HG02798 (cell line): ENCODE measurements around the gene TASOR2.

Source experiments
- ATAC-seq: cut with Tn5 transposase; IDR thresholded peaks from one replicate; pipeline ENCODE4 v1.9.1; 2021; ENCODE audit warnings: mild to moderate bottlenecking; ENCODE audit not compliant: unreplicated experiment, poor library complexity

The TASOR2 gene, protein sequence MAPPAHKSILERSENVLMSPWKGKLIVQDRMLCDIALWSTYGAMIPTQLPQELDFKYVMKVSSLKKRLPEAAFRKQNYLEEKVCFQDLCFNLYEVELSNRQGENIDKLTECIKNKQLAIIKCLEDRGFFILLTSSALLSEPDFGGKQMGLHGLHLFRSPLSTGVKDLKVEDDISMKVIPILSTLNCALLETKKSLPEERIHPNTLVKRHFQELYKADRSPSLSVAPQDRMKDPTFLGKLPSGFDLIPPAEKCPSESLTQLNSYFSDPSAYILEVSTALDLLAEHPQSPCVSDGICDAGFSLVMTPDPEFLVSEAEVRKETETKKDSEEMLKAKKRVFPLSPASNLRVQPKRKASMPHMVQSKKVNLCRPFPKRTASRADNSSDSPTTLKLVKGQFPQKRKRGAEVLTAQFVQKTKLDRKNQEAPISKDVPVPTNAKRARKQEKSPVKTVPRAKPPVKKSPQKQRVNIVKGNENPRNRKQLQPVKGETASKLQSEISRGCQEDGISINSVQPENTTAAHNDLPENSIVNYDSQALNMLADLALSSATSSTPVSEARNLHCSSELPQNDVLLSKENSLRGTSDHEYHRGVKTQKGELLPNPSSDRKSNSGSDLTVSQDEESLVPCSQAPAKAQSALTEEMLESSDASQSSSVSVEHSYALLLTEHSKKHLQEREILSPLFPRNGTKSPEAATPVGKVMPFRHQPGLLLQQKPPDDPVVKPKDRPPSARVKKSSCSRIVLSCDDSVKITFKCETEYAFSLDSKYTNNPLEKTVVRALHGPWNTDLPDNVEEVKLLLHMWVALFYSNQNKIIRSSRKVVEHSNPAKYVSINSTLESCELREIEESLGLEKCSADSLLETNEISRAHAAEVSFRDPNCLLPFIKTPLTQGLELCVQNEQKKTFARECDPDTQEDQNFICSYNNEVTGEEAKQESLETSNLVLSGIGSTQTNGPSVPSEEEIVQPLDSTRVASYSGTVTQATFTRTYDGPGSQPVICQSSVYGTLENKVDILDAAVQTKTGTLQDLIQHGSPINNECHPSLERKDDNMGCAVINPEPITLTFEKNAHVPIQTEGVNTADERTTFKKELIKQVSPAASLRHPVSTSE (N-terminal part only)

DNA sequence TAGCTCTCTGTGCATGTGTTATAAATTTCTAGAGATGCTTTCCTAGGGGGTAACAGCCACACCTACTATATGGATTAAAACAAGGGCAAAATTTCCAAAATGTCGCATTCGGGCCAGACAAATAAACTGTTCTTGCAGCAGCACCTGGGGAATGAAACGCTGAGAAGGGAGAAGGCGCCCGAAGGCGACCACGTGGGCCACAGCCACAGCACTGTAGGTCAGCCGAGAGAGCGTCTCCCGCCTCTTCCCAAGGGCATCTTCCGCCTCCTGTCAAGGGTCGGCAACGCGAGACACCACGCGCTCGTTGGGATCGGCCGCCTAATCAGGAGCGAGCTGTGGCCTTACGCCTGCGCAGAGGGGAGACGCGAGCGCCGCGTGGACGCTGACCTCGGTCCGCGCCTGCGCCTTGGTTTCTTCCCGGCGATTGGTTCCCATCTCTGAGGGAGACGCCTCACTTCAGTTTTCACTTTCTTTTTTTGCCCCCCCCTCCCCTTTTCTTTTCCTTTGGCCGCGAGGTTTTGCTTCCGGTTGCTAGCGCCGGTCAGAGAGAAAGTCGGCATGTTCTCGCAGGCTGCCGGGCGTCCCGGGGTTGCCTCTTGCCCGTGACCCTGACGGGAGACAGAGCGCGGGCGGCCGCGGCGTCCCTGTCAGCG, at the start of gene TASOR2:
Gene TASOR2, plus strand, starts transcription at position 521 of the 653 bp plus-strand sequence. CDS start 35,805 bp downstream, outside the sequence.
- ATAC-seq = peak; percentile 87

DNA sequence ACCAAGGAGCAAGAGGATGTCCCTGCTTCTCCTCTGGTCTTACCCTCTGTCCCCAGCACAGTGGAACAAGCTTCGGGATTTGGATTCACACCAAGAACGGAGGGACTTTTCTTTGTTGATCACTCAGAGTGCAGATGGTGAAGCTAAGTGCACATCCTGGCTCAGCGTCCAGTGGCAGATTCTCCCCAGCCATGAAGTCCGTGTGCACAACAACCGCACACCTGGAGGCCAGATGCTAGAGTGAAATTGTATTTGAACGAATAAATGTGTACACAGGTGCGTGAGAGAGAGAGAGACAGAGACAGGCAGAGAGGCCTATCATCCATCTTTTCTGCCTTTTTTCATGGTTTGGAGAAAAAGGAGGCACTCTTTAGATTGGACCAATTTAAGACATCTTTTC, 49.7 kb upstream of the TASOR2 start:
- ATAC-seq = no peak

DNA sequence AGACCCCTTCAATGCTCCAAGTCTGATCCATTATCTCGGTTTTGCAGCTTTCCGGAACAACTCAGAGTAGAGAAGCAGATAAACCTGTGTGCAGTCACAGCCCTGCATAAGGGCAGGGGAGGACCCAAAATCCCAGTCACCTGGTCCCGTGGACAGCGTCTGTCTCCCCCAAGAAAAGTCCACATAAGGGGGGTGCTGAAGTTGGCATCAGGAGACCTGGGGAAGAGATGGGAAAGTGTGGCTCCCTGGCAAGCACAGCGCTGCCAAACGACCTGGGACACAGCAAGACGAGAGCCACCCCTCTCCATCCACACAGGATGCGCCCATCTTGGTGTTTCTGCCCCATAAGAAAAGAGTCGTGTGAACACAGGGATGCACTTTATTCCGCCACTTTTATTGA, 46.1 kb upstream of the TASOR2 start:
- no peak for ATAC-seq

DNA sequence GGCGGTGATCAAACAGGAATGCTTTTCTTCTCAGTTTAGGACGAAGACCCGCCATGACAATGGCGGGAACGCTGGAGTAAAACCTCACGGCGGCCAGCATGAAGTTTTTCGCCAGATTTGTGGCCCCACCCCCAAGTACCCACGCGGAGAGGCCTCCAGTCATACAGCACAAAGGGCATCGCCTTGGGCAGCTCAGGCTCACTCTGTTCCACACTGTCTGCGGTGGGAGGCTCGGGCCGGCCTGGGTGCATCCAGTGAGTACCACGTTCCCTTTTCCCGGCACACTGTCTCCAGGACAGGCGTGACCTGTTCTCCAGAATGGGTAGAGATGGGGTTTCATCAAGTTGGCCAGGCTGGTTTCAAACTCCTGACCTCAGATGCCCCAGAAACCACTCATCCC, 45.6 kb upstream of the TASOR2 start:
- no peak for ATAC-seq

DNA sequence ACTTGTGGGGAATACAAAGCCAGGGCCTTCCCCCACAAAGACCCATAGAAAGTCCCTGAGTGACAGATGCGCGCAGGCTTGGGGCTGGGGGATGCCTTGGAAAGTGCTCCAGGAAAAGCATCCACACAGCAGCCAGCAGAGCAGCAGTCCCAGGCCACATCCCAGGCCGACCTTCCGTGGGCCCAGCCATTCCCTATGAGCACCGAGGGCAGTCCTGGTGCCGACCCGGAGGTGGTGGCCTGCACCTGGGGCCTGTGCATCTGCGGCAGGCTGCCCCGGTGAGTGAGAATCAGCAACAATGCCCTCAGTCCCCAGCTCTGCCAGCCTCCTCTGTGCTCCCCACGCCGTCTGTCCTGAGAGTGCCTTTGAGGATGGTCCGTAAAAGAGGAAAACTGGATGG, 44.6 kb upstream of the TASOR2 start:
- ATAC-seq = no peak

DNA sequence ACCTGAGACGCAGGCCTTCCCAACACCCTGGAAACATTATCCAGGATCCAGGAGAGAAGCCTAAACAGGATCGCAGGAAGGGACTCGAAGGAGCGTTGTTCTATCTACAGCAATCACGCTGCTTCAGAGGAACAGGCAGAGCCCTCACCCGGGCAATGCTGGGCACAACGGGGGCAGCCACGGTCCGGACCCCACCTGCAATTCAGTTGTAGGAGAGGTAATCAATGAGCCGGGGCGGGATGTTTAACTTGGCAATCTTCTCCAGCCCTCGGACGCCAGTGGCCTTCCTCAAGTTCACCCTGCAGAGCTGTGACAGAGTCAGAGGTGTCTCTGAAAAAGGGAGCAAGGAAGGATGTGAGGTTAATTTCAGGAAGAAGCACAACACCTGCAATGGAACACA, 44.1 kb upstream of the TASOR2 start:
- ATAC-seq = no peak

DNA sequence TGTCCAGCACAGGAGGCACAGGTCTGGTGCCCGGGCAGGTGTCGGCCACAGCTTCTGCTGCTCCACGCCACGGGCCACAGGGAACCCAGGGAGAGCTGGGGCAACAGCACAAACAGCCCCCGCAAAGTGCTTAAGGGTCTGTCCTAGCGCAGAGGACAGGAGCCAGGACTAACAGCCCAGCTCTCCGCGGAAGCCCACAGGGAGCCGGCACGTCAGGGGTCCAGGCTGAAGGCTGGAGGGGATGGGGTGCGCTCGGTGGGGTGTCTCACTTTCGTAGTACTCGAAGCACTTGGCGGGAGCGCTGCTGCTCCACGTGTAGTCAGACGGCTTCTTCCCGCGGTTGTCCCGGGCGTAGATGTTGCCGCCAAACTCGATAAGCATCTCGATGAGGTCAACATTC, 43.1 kb upstream of the TASOR2 start:
- ATAC-seq = no peak

DNA sequence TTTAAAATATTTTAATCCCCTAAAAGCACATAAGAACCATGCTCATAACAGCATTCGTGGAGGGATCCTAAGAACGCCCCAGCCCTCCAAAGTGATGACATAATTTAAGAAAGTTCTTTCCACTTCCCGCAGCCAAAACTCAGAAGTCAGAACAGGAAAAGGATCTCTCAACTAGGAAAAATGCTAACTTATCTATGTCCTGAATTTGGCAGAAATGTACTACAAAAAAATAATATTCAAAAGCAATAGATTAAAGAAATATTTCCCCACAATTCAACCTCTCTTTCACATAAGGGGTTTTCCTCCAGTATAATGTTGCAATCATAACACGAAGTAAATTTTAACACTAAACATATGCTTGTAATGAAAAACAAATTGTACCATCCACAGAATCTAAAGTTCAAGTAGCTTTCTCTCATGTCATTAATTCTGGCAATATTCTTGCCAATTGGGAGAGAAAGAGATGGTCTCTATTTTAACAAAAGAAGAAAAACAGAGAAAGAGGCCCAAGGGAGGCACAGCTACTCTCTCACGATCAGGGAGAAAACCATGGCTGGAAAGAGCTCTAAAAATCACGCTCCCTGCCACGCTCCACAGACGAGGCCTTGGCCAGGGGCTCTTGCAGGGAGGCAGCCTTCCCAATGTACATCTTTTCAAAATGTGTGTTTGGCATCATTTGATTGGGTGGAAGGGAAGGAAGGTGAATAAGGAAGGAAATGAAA, 41.1 kb upstream of the TASOR2 start:
- ATAC-seq = no peak

DNA sequence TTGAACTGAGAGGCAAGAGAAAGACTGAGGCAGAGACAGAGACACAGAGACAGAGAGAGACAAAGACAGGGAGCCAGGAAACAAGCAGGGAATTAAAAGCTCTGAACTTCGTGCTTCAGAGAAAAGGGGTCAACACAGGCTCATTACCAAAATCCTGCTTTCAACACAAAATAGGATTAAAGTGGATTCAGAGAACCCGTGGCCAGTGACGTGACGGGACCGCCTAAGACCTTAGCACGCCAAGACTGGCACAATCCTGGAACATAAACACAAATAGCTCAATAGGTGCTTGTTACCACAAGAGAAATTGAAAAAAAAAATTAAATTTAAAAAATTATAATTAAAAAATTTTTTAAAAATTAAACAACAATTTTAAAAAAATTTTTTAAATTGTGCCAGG, 39.7 kb upstream of the TASOR2 start:
- no peak for ATAC-seq

DNA sequence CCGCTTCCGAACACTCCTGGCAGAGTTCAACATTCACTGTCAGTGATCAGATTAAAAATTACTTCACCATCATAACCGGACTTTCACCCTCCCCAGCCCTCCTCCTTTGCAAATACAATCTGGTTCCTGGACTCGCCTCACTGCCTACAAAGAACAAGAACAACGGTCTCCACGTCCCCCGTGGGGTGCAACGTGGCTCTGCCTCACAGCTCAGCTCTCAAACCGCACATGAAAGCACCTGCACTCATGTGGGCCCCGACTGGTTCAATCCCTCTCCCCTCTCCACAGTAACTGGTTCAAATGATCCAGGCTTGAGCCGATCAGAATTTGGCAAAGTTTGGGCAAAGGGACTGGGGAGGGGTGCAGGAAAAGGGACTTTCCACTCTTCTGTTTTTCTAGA, 39.3 kb upstream of the TASOR2 start:
- ATAC-seq = no peak

DNA sequence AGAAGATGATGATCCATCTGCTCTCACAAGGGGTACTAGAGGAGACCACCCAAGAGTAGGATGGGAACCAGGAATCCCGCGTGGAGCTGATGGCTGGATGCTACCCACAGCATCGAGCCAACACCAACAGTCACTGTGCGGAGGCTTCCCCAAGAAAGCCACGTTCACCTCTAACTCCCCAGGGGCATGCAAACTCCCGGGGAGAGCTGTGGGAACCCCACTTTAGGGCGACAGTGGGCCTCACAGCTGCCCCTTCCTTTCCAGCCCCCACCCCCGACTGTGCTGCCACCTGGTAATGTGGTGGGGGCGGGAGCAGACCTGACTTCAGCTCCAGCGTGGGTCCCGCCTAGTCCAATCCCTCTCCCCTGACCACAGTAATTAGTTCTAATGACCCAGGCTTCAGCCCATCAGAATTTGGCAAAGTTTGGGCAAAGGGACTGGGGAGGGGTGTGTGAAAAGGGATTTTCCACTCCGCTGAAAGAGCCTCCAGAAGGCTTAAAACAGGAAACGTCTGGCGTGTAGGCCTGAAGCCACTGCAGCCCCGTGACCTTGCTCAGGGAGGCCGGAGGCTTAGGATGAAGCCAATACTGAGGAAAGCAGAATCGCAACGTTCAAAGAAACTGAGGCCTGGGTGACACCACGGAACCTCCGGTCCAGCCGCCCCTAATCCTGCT, 38.6 kb upstream of the TASOR2 start:
- ATAC-seq = no peak

DNA sequence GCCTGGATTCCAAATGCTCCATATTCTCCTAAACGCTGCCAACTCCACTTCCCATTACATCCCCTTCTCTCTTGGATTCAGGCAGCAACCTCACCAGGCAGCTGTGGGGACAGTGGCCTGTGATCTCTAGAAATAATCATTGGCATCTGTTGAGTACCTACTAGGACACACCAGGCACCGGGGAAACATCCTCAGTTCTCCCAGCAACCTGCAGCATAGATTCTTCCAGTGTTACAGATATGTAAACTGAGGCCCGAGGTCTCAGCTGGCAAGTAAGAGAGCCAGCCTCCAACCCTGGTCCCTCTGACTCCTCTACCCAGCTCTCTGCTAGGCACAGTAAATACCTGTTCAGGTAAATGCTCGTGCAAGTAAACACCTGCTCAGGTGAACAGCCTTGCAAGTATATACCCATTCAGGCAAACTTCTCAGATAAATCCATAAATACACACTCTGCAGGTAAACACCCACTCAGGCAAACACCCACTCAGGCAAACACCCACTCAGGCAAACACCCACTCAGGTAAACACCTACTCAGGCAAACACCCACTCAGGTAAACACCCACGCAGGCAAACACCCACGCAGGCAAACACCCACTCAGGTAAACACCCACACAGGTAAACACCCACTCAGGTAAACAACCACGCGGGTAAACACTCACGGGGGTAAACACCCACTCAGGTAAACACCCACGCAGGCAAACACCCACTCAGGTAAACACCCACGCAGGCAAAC, 37.0 kb upstream of the TASOR2 start:
- no peak for ATAC-seq

DNA sequence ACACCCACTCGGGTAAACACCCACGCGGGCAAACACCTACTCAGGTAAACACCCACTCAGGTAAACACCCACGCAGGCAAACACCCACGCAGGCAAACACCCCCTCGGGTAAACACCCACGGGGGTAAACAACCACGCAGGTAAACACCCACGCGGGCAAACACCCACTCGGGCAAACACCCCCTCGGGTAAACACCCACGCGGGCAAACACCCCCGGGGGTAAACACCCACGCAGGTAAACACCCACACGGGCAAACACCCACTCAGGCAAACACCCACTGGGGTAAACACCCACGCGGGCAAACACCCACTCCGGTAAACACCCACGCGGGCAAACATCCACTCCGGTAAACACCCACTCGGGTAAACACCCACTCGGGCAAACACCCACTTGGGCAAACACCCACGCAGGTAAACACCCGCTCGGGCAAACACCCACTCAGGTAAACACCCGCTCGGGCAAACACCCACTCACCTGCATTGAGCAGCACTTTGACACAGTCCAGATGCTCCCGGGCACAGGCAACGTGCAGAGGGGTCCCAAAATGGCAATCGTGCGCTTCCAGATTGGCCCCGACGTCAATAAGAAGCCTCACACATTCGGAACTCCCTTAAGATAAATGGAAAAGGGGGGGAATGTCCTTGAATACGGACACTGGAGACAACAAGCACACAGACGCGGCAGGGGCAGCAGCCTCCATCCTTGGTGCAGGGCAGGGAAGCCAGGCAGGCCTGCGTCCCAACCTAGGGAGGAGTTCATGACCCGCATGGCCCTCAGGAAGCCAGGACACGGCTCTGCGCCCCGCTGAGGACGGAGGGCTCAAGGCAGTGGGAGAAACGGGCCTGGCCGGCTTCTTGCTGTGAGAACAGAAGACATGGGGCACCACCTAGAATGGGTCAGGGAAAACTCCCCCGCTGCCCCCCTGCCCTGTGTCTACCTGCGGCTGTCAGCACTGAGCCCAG, 35.9 kb upstream of the TASOR2 start:
- ATAC-seq = no peak

DNA sequence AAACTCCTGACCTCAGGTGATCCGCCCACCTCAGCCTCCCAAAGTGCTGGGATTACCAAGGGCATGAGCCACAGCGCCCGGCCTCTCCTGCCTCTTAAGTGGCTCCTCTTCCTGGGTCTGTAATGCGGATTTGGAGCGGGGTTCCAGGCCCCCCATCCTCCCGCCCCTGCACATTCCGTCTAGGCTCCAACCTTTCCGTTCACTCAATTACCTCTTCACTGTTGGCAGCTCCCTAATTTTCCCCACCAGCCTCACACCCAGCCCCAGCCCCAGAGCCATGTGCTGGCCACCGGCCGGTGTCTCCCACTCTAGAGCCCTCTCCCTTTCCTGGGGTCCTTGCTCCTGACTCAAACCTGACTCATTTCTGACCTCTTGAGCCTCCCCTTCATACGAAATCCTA, 34.9 kb upstream of the TASOR2 start:
- no peak for ATAC-seq

DNA sequence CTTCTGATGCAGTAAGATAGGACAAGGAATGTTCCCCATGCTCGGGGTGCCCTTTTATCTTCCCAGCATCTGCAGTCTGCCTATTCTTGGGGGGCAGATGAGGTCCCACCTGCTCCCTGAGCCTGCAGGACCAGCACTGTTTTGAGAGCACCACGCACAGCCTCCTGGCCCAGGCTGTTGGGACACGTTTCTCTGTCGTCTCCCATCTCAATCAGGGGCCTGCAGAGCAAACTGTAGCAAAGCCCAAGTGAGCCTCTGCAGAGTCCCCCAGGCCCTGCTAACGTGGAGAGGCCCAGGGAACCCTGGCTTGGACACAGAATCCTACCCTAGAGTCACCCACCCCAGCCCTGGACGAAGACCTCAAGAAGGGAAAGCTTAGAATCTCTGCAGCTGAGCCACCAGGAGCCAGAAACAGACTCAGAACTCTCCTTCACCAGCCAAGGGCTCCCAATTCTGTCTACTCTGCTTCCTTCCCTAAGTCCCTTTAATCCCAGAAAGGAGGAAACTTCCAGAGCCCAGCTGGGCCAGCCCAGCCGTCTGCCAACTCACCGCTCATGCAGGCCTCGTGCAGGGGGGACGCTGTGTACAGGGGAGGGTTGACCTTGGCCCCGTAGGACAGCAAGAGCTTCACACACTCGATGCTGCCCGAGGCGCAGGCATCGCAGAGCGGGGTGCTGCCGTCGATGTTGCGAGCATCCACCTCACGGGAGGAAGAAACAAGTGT, 33.8 kb upstream of the TASOR2 start:
- no peak for ATAC-seq

DNA sequence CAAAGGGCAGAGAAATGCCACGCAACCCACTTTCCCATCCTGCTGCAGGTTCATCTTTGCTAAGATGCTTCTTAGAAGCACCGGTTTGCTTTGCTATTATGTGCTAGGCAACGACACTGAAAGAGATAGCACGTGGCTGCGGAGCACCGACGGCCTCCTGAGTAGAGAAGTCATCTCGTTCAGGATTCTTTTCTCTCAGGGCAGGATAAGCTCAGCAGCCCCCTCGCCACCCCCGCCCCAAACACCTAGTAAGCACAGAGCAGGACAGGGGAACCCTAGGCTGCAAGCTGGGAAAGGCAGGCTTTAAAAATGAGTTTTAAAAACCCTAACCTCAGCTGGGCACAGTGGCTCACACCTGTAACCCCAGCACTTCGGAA, 33.3 kb upstream of the TASOR2 start:
- ATAC-seq = no peak

DNA sequence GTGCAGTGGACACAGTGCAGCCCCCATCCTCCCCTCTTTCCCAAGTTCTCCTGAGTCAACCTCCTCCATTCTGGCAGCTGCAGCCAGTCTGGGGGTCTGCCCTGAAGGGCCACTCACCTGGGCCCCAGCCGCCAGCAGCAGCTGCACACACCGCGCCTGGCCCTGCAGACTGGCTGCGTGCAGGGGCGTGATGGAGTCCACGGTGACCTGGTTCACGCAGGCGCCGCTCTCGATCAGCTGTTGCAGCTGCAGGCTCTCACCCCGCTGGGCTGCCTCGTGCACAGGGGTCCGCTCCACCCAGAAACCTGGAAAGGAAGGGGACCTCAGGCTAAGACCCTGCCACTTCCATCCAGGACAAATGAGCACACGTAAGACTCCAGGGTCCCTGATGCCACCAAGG, 31.9 kb upstream of the TASOR2 start:
- no peak for ATAC-seq
